H9 (cell line): ENCODE results near the gene PFN3. TPM values are rescaled to one million over a fixed set of nuclear protein-coding genes. Genes with fewer than 3 reads are reported as not detected.

ENCODE experiments used
- DNase-seq: peaks from one replicate; pipeline ENCODE4 v3.0.0-alpha.2; 2017
- H2AFZ ChIP-seq: one replicate; pipeline ENCODE4 v1.6.1; 2013; ENCODE audit warnings: mild to moderate bottlenecking, low read length, control low read depth, moderate library complexity
- H2AK5ac ChIP-seq: 2 replicates; pipeline ENCODE4 v1.6.1; 2013; ENCODE audit warnings: low read length, control low read depth, mixed read lengths; ENCODE audit not compliant: insufficient read length
- H2BK120ac ChIP-seq: one replicate; pipeline ENCODE4 v1.6.1; 2013; ENCODE audit warnings: low read depth, mild to moderate bottlenecking, low read length, control low read depth, inconsistent platforms; ENCODE audit not compliant: poor library complexity, severe bottlenecking
- H2BK12ac ChIP-seq: 2 replicates; pipeline ENCODE4 v1.6.1; 2013; ENCODE audit warnings: low read length, control low read depth, mixed read lengths, low read depth; ENCODE audit not compliant: insufficient read length
- H2BK15ac ChIP-seq: 2 replicates; pipeline ENCODE4 v1.6.1; 2013; ENCODE audit warnings: low read depth, low read length, control low read depth
- H2BK20ac ChIP-seq: one replicate; pipeline ENCODE4 v1.6.1; 2013; ENCODE audit warnings: low read depth, mild to moderate bottlenecking, low read length, control low read depth, inconsistent platforms; ENCODE audit not compliant: poor library complexity, severe bottlenecking
- H2BK5ac ChIP-seq: 2 replicates; pipeline ENCODE4 v1.6.1; 2013; ENCODE audit warnings: low read length, control low read depth, mixed read lengths; ENCODE audit not compliant: insufficient read length
- H3K14ac ChIP-seq: 2 replicates; pipeline ENCODE4 v1.6.1; 2013; ENCODE audit warnings: low read length, control low read depth; ENCODE audit not compliant: insufficient read depth
- H3K18ac ChIP-seq: 2 replicates; pipeline ENCODE4 v1.6.1; 2013; ENCODE audit warnings: low read depth, mild to moderate bottlenecking, mixed read lengths, low read length, control low read depth; ENCODE audit not compliant: insufficient read length
- H3K23ac ChIP-seq: 2 replicates; pipeline ENCODE4 v1.6.1; 2013; ENCODE audit warnings: low read length, control low read depth, mixed read lengths, low read depth; ENCODE audit not compliant: insufficient read length
- H3K23me2 ChIP-seq: 2 replicates; pipeline ENCODE4 v1.6.1; 2013; ENCODE audit warnings: low read depth, mild to moderate bottlenecking, mixed read lengths, low read length, control low read depth; ENCODE audit not compliant: insufficient read length, poor library complexity, severe bottlenecking
- H3K27ac ChIP-seq: 2 replicates; pipeline ENCODE4 v1.5.1; 2013; ENCODE audit warnings: low read length, control low read depth, mixed read lengths, low read depth; ENCODE audit not compliant: insufficient read length
- H3K27me3 ChIP-seq: 2 replicates; pipeline ENCODE4 v1.6.1; 2013; ENCODE audit warnings: low read length, control low read depth, inconsistent platforms; ENCODE audit not compliant: insufficient read depth
- H3K4ac ChIP-seq: 2 replicates; pipeline ENCODE4 v1.6.1; 2013; ENCODE audit warnings: low read depth, mild to moderate bottlenecking, control low read depth, inconsistent platforms, low read length, moderate library complexity
- H3K4me1 ChIP-seq: 2 replicates; pipeline ENCODE4 v1.6.1; 2013; ENCODE audit warnings: low read length, control low read depth, inconsistent platforms; ENCODE audit not compliant: insufficient read depth
- H3K4me2 ChIP-seq: 2 replicates; pipeline ENCODE4 v1.6.1; 2013; ENCODE audit warnings: low read length, control low read depth, mixed read lengths; ENCODE audit not compliant: insufficient read length, insufficient read depth
- H3K56ac ChIP-seq: 2 replicates; pipeline ENCODE4 v1.6.1; 2013; ENCODE audit warnings: low read depth, mild to moderate bottlenecking, mixed read lengths, low read length, control low read depth; ENCODE audit not compliant: insufficient read length
- H3K79me1 ChIP-seq: 2 replicates; pipeline ENCODE4 v1.6.1; 2013; ENCODE audit warnings: low read depth, mild to moderate bottlenecking, moderate library complexity, low read length, control low read depth, inconsistent platforms; ENCODE audit not compliant: insufficient read depth, poor library complexity, severe bottlenecking
- H3K79me2 ChIP-seq: 2 replicates; pipeline ENCODE4 v1.6.1; 2013; ENCODE audit warnings: low read length, control low read depth, inconsistent platforms; ENCODE audit not compliant: insufficient read depth
- H3K9ac ChIP-seq: 2 replicates; pipeline ENCODE4 v1.6.1; 2013; ENCODE audit warnings: low read length, control low read depth, mixed read lengths; ENCODE audit not compliant: insufficient read length; ENCODE audit errors: extremely low read depth
- H3K9me3 ChIP-seq: one replicate; pipeline ENCODE4 v1.6.1; 2013; ENCODE audit warnings: low read depth, low read length, inconsistent platforms; ENCODE audit not compliant: control insufficient read depth
- H3T11ph ChIP-seq: one replicate; pipeline ENCODE4 v1.6.1; 2013; ENCODE audit warnings: mild to moderate bottlenecking, low read length, control low read depth, inconsistent platforms
- H4K20me1 ChIP-seq: one replicate; pipeline ENCODE4 v1.6.1; 2013; ENCODE audit not compliant: control insufficient read depth, insufficient read length, insufficient read depth
- H4K5ac ChIP-seq: 2 replicates; pipeline ENCODE4 v1.6.1; 2013; ENCODE audit warnings: low read depth, mild to moderate bottlenecking, mixed read lengths, low read length, control low read depth; ENCODE audit not compliant: insufficient read length
- H4K8ac ChIP-seq: replicated peaks from 2 replicates; pipeline ENCODE4 v1.6.1; 2013; ENCODE audit warnings: low read length, control low read depth, mixed read lengths, low read depth; ENCODE audit not compliant: insufficient read length
- H4K91ac ChIP-seq: 2 replicates; pipeline ENCODE4 v1.6.1; 2013; ENCODE audit warnings: low read depth, mild to moderate bottlenecking, moderate library complexity, mixed read lengths, low read length, control low read depth; ENCODE audit not compliant: insufficient read length
- H3K27ac Mint-ChIP-seq, 3 experiments: 2 replicates in 2 of 3; 3 replicates in 1 of 3; pipeline ENCODE4 v1.8.0; 2020 to 2021; ENCODE audit warnings: mixed read lengths in 3 of 3, mild to moderate bottlenecking in 1 of 3, moderate library complexity in 1 of 3
- H3K27me3 Mint-ChIP-seq: 2 replicates; pipeline ENCODE4 v1.8.0; 2021; ENCODE audit warnings: low read depth, mild to moderate bottlenecking, moderate library complexity, mixed read lengths
- H3K36me3 Mint-ChIP-seq, 3 experiments: 2 replicates in 2 of 3; 3 replicates in 1 of 3; pipeline ENCODE4 v1.8.0; 2020 to 2021; ENCODE audit warnings: low read depth in 3 of 3, mixed read lengths in 3 of 3; ENCODE audit not compliant: insufficient read depth in 1 of 3
- H3K4me1 Mint-ChIP-seq, 2 experiments: 2 replicates each; pipeline ENCODE4 v1.8.0; 2020; ENCODE audit warnings: mixed read lengths in 2 of 2
- H3K4me3 Mint-ChIP-seq, 2 experiments: 2 replicates in 1 of 2; 3 replicates in 1 of 2; pipeline ENCODE4 v1.8.0; 2020 to 2021; ENCODE audit warnings: mild to moderate bottlenecking in 2 of 2, mixed read lengths in 2 of 2, moderate library complexity in 1 of 2
- H3K9me3 Mint-ChIP-seq, 2 experiments: 2 replicates in 1 of 2; 3 replicates in 1 of 2; pipeline ENCODE4 v1.8.0; 2020; ENCODE audit warnings: mild to moderate bottlenecking in 2 of 2, mixed read lengths in 2 of 2, moderate library complexity in 1 of 2
- CTCF ChIP-seq: fragments of 200-600 bp; sonication (generic); conservative IDR thresholded peaks from 3 replicates; pipeline ENCODE4 v1.8.0; 2021; ENCODE audit warnings: antibody characterized with exemption, mild to moderate bottlenecking
- WGBS: extraction: QIAGEN DNeasy Blood & Tissue Kit; methylation state at CpG from one replicate; pipeline ENCODE4 v1.1.7; 2013; ENCODE audit warnings: missing lambda C conversion rate, low lambda C conversion rate, mixed read lengths; ENCODE audit not compliant: insufficient read length; ENCODE audit errors: extremely low coverage; 5-methylcytosine and 5-hydroxymethylcytosine counted together
- total RNA-seq: library from RNA; stranded (reverse); gene quantifications from 2 replicates; pipeline ENCODE4 v1.2.1, GENCODE V29; 2021

PFN3 gene
- total RNA-seq, 1 experiment from 2014 or later = not detected

DNA sequence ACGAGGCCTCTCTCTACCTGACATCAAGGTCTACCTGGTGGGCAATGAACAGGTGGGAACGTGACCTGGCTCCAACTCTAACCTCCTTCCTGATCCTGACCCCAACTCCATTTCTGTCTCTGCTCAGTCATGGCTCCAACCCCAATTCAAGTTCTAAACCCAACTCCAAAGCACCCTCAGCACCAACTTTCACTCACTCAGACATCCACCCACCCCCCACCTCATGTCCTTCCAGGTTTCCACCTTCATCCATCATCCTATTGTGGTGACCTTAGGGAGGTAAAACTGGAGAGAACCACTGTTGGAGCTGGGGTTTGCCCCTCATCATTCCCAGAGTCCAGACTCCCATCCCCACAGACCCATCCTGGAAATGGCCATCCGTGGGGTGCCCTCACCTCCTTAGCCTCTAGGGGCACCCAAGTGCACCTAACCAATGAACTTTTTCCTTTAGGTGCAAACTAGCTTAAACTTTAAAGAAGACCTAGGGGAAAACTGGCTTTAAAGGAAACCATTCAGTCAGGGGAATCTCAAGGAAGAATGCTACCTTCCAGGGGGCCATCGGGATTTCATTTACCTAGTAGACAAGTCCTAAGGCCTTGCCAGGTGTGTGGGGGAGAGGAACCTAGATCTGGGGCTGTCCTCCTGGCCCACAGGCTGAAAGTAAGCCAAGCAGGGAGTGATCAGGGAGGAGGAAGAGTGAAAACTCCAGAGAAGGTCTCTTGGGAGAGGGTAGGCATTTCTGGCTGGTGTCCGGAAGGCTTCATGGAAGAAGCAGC, 31.4 kb downstream of the PFN3 start:
- no peaks in the 10 kb centered on the region; the same call in 1 of the 2 replicates for H3K27me3 ChIP-seq
- peaks cover 8 to 22% (median 8%) of the 10 kb centered on the region in 3 experiments for H3K36me3 Mint-ChIP-seq

More for the DNA sequence above, 31.4 kb downstream of the PFN3 start:
- no peak overlapping the region for H3K56ac ChIP-seq
- no peak overlapping the region for H3K4ac ChIP-seq
- H2BK120ac ChIP-seq = no peak overlapping the region
- no peak overlapping the region for H3T11ph ChIP-seq
- no peak overlapping the region for H3K14ac ChIP-seq
- no peak overlapping the region for H4K5ac ChIP-seq
- no peak overlapping the region for H2BK5ac ChIP-seq
- H4K20me1 ChIP-seq = no peaks in the 10 kb centered on the region
- no peak overlapping the region for H2BK15ac ChIP-seq
- H3K27ac Mint-ChIP-seq = peak overlapping the region in 2 of 3 experiments; percentile 33 to 42; a peak in 2 of 7 replicates
- H3K9me3 ChIP-seq = no peaks in the 10 kb centered on the region
- peaks cover 38 to 66% of the 10 kb centered on the region in 2 experiments for H3K4me1 Mint-ChIP-seq
- no peak overlapping the region for H3K27ac ChIP-seq
- DNase-seq = no peak
- H4K8ac ChIP-seq = no peak overlapping the region
- no peak overlapping the region for H3K9ac ChIP-seq
- peaks cover 25% of the 10 kb centered on the region for H3K27me3 Mint-ChIP-seq
- H3K23me2 ChIP-seq = peaks cover 10% of the 10 kb centered on the region
- H3K18ac ChIP-seq = no peak overlapping the region
- no peak overlapping the region for H3K23ac ChIP-seq
- peak; percentile 68 for TF ChIP-seq CTCF
- H3K4me2 ChIP-seq = no peak overlapping the region
- H3K4me3 Mint-ChIP-seq = peak overlapping the region; percentile 24 to 39; a peak in 3 of 5 replicates
- H3K9me3 Mint-ChIP-seq = no peaks in the 10 kb centered on the region; a peak in 1 of 5 replicates
- H2AK5ac ChIP-seq = no peak overlapping the region
- no peak overlapping the region for H2BK20ac ChIP-seq
- H2AFZ ChIP-seq = no peak overlapping the region
- H2BK12ac ChIP-seq = no peak overlapping the region
- WGBS = no CpG with 5 or more reads among the region's 5 CpGs
- no peaks in the 10 kb centered on the region for H3K79me2 ChIP-seq
- peaks cover 11% of the 10 kb centered on the region; the same call in 1 of the 2 replicates for H3K4me1 ChIP-seq
- H4K91ac ChIP-seq = no peak overlapping the region
- H3K79me1 ChIP-seq = no peaks in the 10 kb centered on the region
